GM19193 (cell line): ENCODE data around the gene PID1.

Experiments used
- POLR2A ChIP-seq: IDR thresholded peaks from 4 replicates; pipeline ENCODE4 v1.6.1; 2011; ENCODE audit not compliant: insufficient read depth, insufficient read length; ENCODE audit errors: extremely low read depth

The PID1 gene

GRCh38 chr2:229009816-229010215 lies 261.3 kb downstream of the PID1 start:
- no peak for TF ChIP-seq POLR2A

- TF ChIP-seq POLR2A: no peak
Measured at GRCh38 chr2:229003256-229003655, 267.8 kb downstream of the PID1 start.

- no peak for TF ChIP-seq POLR2A
Measured at GRCh38 chr2:229001196-229001595, 269.9 kb downstream of the PID1 start.

- no peak for TF ChIP-seq POLR2A
Measured at GRCh38 chr2:228999326-228999725, 271.8 kb downstream of the PID1 start.

- TF ChIP-seq POLR2A: no peak
Measured at GRCh38 chr2:228988786-228989185, 282.3 kb downstream of the PID1 start.

GRCh38 chr2:228987441-228988155 lies 283.5 kb downstream of the PID1 start:
- no peak for TF ChIP-seq POLR2A

- TF ChIP-seq POLR2A: no peak
Measured at GRCh38 chr2:228986961-228987360, 284.1 kb downstream of the PID1 start.

GRCh38 chr2:228983700-228984099 lies 287.4 kb downstream of the PID1 start:
- TF ChIP-seq POLR2A: no peak

GRCh38 chr2:228974169-228974568 lies 296.9 kb downstream of the PID1 start:
- TF ChIP-seq POLR2A: no peak
